ENCODE results near the gene KLKB1.
"Not testable (repeated sequence)": the region's sequence is repeated elsewhere in the genome, so short reads cannot be mapped to it uniquely, and the experiment has no call there.

Gene KLKB1

GRCh38 chr4:186265683-186266652 lies 38.7 kb downstream of the KLKB1 start, which contains the start of gene F11:
TSS of gene F11 (plus strand) at chr4:186266189. CDS start at chr4:186267137, 948 bp downstream.
- DNase-seq = no peak

GRCh38 chr4:186266729-186267456 lies 39.6 kb downstream of the KLKB1 start:
- no peak for DNase-seq

GRCh38 chr4:186271081-186271678 lies 43.9 kb downstream of the KLKB1 start:
- DNase-seq = no peak

GRCh38 chr4:186272699-186273391 lies 45.5 kb downstream of the KLKB1 start:
- no peak for DNase-seq

GRCh38 chr4:186273392-186273789 lies 46.1 kb downstream of the KLKB1 start:
- not testable (repeated sequence) for DNase-seq

GRCh38 chr4:186283311-186283710 lies 56.0 kb downstream of the KLKB1 start:
- DNase-seq = no peak

- no peak for DNase-seq
Measured at GRCh38 chr4:186285147-186285546, 57.8 kb downstream of the KLKB1 start.

- no peak for DNase-seq
Measured at GRCh38 chr4:186286581-186286980, 59.3 kb downstream of the KLKB1 start.

GRCh38 chr4:186291256-186291890 lies 64.1 kb downstream of the KLKB1 start:
- no peak for DNase-seq

- no peak for DNase-seq
Measured at GRCh38 chr4:186294160-186294559, 66.9 kb downstream of the KLKB1 start.

- no peak for DNase-seq
Measured at GRCh38 chr4:186296481-186296880, 69.2 kb downstream of the KLKB1 start.

- DNase-seq = peak; percentile 57
Measured at GRCh38 chr4:186297013-186297645, 69.8 kb downstream of the KLKB1 start.

GRCh38 chr4:186298031-186298647 lies 70.8 kb downstream of the KLKB1 start:
- DNase-seq = no peak

- DNase-seq = no peak
Measured at GRCh38 chr4:186299291-186299690, 72.0 kb downstream of the KLKB1 start.

GRCh38 chr4:186300659-186301390 lies 73.5 kb downstream of the KLKB1 start:
- no peak for DNase-seq

- no peak for DNase-seq
Measured at GRCh38 chr4:186304216-186304615, 76.9 kb downstream of the KLKB1 start.

GRCh38 chr4:186304866-186305505 lies 77.7 kb downstream of the KLKB1 start:
- no peak for DNase-seq

GRCh38 chr4:186307497-186307896 lies 80.2 kb downstream of the KLKB1 start:
- DNase-seq = no peak

- no peak for DNase-seq
Measured at GRCh38 chr4:186307916-186308315, 80.6 kb downstream of the KLKB1 start.

All from midbrain (tissue), 1 donor.